Measurements from ENCODE around the gene ACOX2. TPM values are rescaled to one million over a fixed set of nuclear protein-coding genes. Genes with fewer than 3 reads are reported as not detected.
A peak's percentile ranks its signal among the peaks of the same experiment; 100 is the strongest.

Gene ACOX2
- total and polyA plus RNA-seq, 2 of the 13 experiments (the other 11 are each of a cell fraction or from before 2014, with no cell fraction given) = 42.6 to 98.5 TPM

DNA sequence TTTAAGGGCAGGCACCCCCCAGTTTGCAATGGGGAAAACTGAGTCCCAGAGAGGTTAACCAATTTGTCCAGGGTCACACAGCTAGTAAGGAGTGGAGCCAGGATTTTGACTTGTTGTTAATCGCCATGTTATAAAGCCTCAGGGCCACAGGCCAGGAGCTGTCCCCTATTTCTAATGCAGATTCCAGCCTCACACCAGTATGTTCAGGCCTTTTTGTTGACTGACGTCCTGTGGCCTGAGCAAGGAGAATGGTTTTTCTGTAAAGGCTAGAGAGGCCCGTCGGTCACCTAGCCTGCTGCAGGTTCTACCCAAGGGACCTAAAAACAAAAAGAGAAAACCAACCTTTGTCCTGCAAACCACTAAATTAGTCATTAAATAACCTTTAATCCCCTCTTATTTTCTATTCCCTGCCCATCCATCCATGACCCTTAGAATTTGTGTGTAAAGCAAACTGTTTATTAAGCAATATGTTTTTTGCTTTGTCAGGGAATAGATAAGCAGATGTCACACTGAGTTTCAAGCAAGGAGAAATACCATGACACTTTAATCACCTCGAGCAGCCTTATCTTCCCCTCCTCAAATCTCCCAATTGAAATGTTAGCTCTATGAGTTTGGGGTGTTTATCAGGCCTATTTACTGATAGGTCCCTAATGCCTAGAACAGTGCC, 14.1 kb downstream of the ACOX2 start (continued):
- TF ChIP-seq, protein P1, sequence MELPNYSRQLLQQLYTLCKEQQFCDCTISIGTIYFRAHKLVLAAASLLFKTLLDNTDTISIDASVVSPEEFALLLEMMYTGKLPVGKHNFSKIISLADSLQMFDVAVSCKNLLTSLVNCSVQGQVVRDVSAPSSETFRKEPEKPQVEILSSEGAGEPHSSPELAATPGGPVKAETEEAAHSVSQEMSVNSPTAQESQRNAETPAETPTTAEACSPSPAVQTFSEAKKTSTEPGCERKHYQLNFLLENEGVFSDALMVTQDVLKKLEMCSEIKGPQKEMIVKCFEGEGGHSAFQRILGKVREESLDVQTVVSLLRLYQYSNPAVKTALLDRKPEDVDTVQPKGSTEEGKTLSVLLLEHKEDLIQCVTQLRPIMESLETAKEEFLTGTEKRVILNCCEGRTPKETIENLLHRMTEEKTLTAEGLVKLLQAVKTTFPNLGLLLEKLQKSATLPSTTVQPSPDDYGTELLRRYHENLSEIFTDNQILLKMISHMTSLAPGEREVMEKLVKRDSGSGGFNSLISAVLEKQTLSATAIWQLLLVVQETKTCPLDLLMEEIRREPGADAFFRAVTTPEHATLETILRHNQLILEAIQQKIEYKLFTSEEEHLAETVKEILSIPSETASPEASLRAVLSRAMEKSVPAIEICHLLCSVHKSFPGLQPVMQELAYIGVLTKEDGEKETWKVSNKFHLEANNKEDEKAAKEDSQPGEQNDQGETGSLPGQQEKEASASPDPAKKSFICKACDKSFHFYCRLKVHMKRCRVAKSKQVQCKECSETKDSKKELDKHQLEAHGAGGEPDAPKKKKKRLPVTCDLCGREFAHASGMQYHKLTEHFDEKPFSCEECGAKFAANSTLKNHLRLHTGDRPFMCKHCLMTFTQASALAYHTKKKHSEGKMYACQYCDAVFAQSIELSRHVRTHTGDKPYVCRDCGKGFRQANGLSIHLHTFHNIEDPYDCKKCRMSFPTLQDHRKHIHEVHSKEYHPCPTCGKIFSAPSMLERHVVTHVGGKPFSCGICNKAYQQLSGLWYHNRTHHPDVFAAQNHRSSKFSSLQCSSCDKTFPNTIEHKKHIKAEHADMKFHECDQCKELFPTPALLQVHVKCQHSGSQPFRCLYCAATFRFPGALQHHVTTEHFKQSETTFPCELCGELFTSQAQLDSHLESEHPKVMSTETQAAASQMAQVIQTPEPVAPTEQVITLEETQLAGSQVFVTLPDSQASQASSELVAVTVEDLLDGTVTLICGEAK (IDR thresholded peaks at IDR 0.05) = no peak
- TF ChIP-seq, protein P1 (CRISPR knock-in tag; IDR thresholded peaks at IDR 0.05) = 0 out of 2 replicates have a peak, but pooled peaks have one; percentile 11
- TF ChIP-seq EHMT2 (IDR thresholded peaks at IDR 0.05; ENCODE audit: borderline replicate concordance, low read depth, low read length) (no peak), FOXM1 (CRISPR knock-in tag; IDR thresholded peaks at IDR 0.05) (no peak), MIXL1 (CRISPR knock-in tag; IDR thresholded peaks at IDR 0.05) (0 out of 2 replicates have a peak, but pooled peaks have one; percentile 22), DMAP1 (CRISPR knock-in tag; IDR thresholded peaks at IDR 0.05) (no peak), PCBP2 (optimal IDR thresholded peaks at IDR 0.05; ENCODE audit: low read depth, low read length, poor library complexity, severe bottlenecking) (no peak), MBNL3 (CRISPR knock-in tag; conservative IDR thresholded peaks at IDR 0.05) (no peak), SP1 (IDR thresholded peaks at IDR 0.05) (no peak), SP1 (CRISPR knock-in tag; IDR thresholded peaks at IDR 0.05) (no peak), PAX8 (CRISPR knock-in tag; IDR thresholded peaks at IDR 0.05; ENCODE audit: borderline replicate concordance) (no peak), GATAD2A (CRISPR knock-in tag; IDR thresholded peaks at IDR 0.05) (peak; percentile 77), ZBTB7B (CRISPR knock-in tag; IDR thresholded peaks at IDR 0.05) (peak; percentile 43; the same call in 1 of the 2 replicates), ZNF850 (CRISPR knock-in tag; conservative IDR thresholded peaks at IDR 0.05) (no peak), ZNF766 (CRISPR knock-in tag; IDR thresholded peaks at IDR 0.05; ENCODE audit: borderline replicate concordance) (no peak)
- TF ChIP-seq, protein P2, sequence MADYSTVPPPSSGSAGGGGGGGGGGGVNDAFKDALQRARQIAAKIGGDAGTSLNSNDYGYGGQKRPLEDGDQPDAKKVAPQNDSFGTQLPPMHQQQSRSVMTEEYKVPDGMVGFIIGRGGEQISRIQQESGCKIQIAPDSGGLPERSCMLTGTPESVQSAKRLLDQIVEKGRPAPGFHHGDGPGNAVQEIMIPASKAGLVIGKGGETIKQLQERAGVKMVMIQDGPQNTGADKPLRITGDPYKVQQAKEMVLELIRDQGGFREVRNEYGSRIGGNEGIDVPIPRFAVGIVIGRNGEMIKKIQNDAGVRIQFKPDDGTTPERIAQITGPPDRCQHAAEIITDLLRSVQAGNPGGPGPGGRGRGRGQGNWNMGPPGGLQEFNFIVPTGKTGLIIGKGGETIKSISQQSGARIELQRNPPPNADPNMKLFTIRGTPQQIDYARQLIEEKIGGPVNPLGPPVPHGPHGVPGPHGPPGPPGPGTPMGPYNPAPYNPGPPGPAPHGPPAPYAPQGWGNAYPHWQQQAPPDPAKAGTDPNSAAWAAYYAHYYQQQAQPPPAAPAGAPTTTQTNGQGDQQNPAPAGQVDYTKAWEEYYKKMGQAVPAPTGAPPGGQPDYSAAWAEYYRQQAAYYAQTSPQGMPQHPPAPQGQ (CRISPR knock-in tag; IDR thresholded peaks at IDR 0.05; ENCODE audit: borderline replicate concordance) = no peak
- TF ChIP-seq, protein P3, sequence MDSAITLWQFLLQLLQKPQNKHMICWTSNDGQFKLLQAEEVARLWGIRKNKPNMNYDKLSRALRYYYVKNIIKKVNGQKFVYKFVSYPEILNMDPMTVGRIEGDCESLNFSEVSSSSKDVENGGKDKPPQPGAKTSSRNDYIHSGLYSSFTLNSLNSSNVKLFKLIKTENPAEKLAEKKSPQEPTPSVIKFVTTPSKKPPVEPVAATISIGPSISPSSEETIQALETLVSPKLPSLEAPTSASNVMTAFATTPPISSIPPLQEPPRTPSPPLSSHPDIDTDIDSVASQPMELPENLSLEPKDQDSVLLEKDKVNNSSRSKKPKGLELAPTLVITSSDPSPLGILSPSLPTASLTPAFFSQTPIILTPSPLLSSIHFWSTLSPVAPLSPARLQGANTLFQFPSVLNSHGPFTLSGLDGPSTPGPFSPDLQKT (CRISPR knock-in tag; IDR thresholded peaks at IDR 0.05; ENCODE audit: borderline replicate concordance) = no peak
